NT2/D1 (cell line): ENCODE results near the gene SLC35F3.

Source experiments
- SUZ12 ChIP-seq: IDR thresholded peaks from 2 replicates; pipeline ENCODE4 v1.6.1; 2011; ENCODE audit not compliant: insufficient read length, insufficient read depth; ENCODE audit errors: extremely low read depth
- YY1 ChIP-seq: IDR thresholded peaks from 2 replicates; pipeline ENCODE4 v1.6.1; 2011; ENCODE audit not compliant: insufficient read length, insufficient read depth
- ZNF274 ChIP-seq: IDR thresholded peaks from 2 replicates; pipeline ENCODE4 v1.6.1; 2011; ENCODE audit warnings: mild to moderate bottlenecking, low read depth, low read length

- TF ChIP-seq ZNF274 (no peak), YY1 (no peak), SUZ12 (no peak)
These were observed 41.5 kb downstream of the SLC35F3 start for GRCh38 chr1:233945979-233946378.
